HPDE6-E6E7 (cell line): ENCODE measurements around the gene PSMA7.
"Not testable (repeated sequence)": the region's sequence is repeated elsewhere in the genome, so short reads cannot be mapped to it uniquely, and the experiment has no call there.

ENCODE experiments used
- DNase-seq: peaks from one replicate; pipeline ENCODE4 v3.0.0; 2011; ENCODE audit warnings: missing footprints; ENCODE audit errors: extremely low spot score

The PSMA7 gene

GRCh38 chr20:62155428-62156253, 12.4 kb upstream of the PSMA7 start:
- DNase-seq, result no peak

- DNase-seq, result no peak
These were observed 8.7 kb upstream of the PSMA7 start for GRCh38 chr20:62151835-62152364.

GRCh38 chr20:62151225-62151624, 8.0 kb upstream of the PSMA7 start:
- no peak for DNase-seq

GRCh38 chr20:62150310-62150575, 7.0 kb upstream of the PSMA7 start:
- no peak for DNase-seq

- peak; percentile 90 for DNase-seq
These were observed 6.5 kb upstream of the PSMA7 start for GRCh38 chr20:62149532-62150309.

- no peak for DNase-seq
These were observed 5.7 kb upstream of the PSMA7 start for GRCh38 chr20:62148908-62149314.

GRCh38 chr20:62148383-62148782, 5.2 kb upstream of the PSMA7 start:
- not testable (repeated sequence) for DNase-seq

- DNase-seq, result no peak
These were observed 4.3 kb upstream of the PSMA7 start for GRCh38 chr20:62147528-62147927.

GRCh38 chr20:62147125-62147524, 3.9 kb upstream of the PSMA7 start:
- no peak for DNase-seq

- DNase-seq, result no peak
These were observed 3.0 kb upstream of the PSMA7 start for GRCh38 chr20:62146019-62146755.

- no peak for DNase-seq
These were observed 2.5 kb upstream of the PSMA7 start for GRCh38 chr20:62145688-62146018.

- peak; percentile 78 for DNase-seq
These were observed 997 bp upstream of the PSMA7 start for GRCh38 chr20:62143957-62144825.

- no peak for DNase-seq
These were observed 728 bp downstream of the PSMA7 start for GRCh38 chr20:62142252-62143080.

GRCh38 chr20:62141397-62142251, 1.6 kb downstream of the PSMA7 start:
- DNase-seq, result peak; percentile 58

- no peak for DNase-seq
These were observed 2.2 kb downstream of the PSMA7 start for GRCh38 chr20:62141043-62141396.

- no peak for DNase-seq
These were observed 3.6 kb downstream of the PSMA7 start for GRCh38 chr20:62139636-62140035.

- no peak for DNase-seq
These were observed 4.3 kb downstream of the PSMA7 start for GRCh38 chr20:62138912-62139311.

- DNase-seq, result no peak
These were observed 5.0 kb downstream of the PSMA7 start for GRCh38 chr20:62138204-62138543.

GRCh38 chr20:62137478-62138203, 5.6 kb downstream of the PSMA7 start:
- no peak for DNase-seq
